Kidney (tissue), 14 donors: Measurements from ENCODE around the gene IL17A. TPM values are rescaled to one million over a fixed set of nuclear protein-coding genes. Genes with fewer than 3 reads are reported as not detected.

Experiments
- DNase-seq, 5 donors: peaks; one replicate each; pipeline ENCODE4 v3.0.0-alpha.2; 2013 to 2020
- FAIRE-seq: peaks from 2 replicates; lab custom pipeline; 2012; peaks lifted over from hg19 to GRCh38; lab: Jason Lieb, UNC
- H3K27ac ChIP-seq, 2 donors: one replicate each; pipeline ENCODE4 v1.7.0; 2013; ENCODE audit warnings: low read depth in 2 of 2, low read length in 2 of 2, inconsistent platforms in 1 of 2
- H3K27me3 ChIP-seq: one replicate; pipeline ENCODE4 v1.7.1; 2013; ENCODE audit warnings: low read length, inconsistent platforms; ENCODE audit not compliant: control insufficient read depth, insufficient read depth
- H3K36me3 ChIP-seq, 3 donors: one replicate each; pipeline versions ENCODE4 v1.7.0 to v1.7.1; 2013; ENCODE audit warnings: low read length in 3 of 3, control low read depth in 1 of 3, inconsistent platforms in 1 of 3; ENCODE audit not compliant: insufficient read depth in 3 of 3, control insufficient read depth in 2 of 3
- H3K4me1 ChIP-seq, 3 donors: one replicate each; pipeline versions ENCODE4 v1.7.0 to v1.7.1; 2013; ENCODE audit warnings: low read length in 3 of 3, inconsistent platforms in 1 of 3, low read depth in 1 of 3; ENCODE audit not compliant: control insufficient read depth in 2 of 3, insufficient read depth in 2 of 3
- H3K4me3 ChIP-seq, 3 donors: one replicate each; pipeline versions ENCODE4 v1.7.0 to v1.8.1; 2013; ENCODE audit warnings: low read length in 3 of 3, control low read depth in 1 of 3, inconsistent platforms in 1 of 3
- H3K9ac ChIP-seq, 3 donors: one replicate each; pipeline versions ENCODE4 v1.7.0 to v1.7.1; 2013; ENCODE audit warnings: low read length in 3 of 3, control low read depth in 1 of 3, inconsistent platforms in 1 of 3
- H3K9me3 ChIP-seq, 3 donors: one replicate each; pipeline versions ENCODE4 v1.7.0 to v1.7.1; 2013; ENCODE audit warnings: low read length in 3 of 3, control low read depth in 1 of 3, inconsistent platforms in 1 of 3; ENCODE audit not compliant: control insufficient read depth in 2 of 3, insufficient read depth in 1 of 3
- CTCF ChIP-seq: IDR thresholded peaks from 3 replicates; pipeline ENCODE4 v1.5.1; 2012; ENCODE audit warnings: mild to moderate bottlenecking, moderate library complexity, borderline replicate concordance; ENCODE audit not compliant: insufficient read depth; ENCODE audit errors: extremely low read depth
- intact Hi-C: fragments of 100-400 bp; cut with DNase I; formaldehyde crosslinking; loops from one replicate; pipeline ENCODE4 v1.11.1; 2022
- polyA plus RNA-seq: library from polyadenylated mRNA; stranded (reverse); fragments of 350-450 nt; fragmentation: Illumina TruSeq; extraction: RNeasy Lipid Tissue Mini Kit (QIAGEN cat#74804); gene quantifications from one replicate; pipeline ENCODE4 v1.2.3, GENCODE V29; 2014; ENCODE audit warnings: low read depth, low replicate concordance; ENCODE audit not compliant: insufficient read depth
- total RNA-seq: library from RNA; stranded (reverse); fragmentation: NEBNext Ultra II Directional; extraction: Animal tissue kit (Norgen Biotek cat#: 25700); gene quantifications from one replicate; pipeline ENCODE4 v1.2.1, GENCODE V29; 2021
- donor health status: control.
- donor health status: control.
- donor health status: control.
- donor health status: control.
- donor health status: control.
- donor health status: DM: yes; HTN: yes; CAD: no.
- donor health status: Normal renal cell carcinoma (clear cell type).

Gene IL17A
- total and polyA plus RNA-seq, 2 donors from 2014 or later: not detected

DNA sequence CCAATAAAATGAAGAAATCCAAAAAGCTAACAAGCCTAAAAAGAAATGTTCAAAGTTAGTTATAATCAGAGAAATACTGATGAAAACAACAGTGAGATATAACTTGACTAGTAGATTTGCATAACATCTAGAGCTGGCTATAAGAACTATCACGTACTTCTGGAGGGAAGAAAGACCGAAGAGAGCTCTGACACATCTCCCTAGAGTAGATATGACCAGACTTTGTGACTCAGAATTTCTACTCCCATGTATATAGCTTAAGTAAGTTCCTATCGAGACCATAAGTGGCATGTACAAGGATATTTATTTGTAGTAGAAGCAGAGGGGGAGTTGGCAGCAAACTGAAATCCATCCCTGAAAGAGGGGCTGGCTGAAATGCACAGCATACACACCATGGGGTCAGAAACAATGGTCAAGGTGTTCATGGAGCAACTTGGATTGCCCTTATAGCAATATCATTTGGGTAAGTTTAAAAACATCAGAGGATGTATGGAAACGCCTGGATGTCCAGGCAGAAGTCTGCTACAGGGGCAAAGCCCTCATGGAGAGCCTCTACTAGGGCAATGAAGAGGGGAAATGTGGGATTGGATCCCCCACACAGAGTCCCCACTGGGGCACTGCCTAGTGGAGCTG lies 25.6 kb upstream of the IL17A start:
- no peak overlapping the region for H3K4me3 ChIP-seq
- H3K27me3 ChIP-seq: no peaks in the 10 kb centered on the region
- peaks cover 0 to 4% (median 0%) of the 10 kb centered on the region in 3 donors for H3K9me3 ChIP-seq
- no peak for FAIRE-seq
- DNase-seq: no peak
- TF ChIP-seq CTCF: no peak
- H3K36me3 ChIP-seq: no peaks in the 10 kb centered on the region
- no peak overlapping the region for H3K9ac ChIP-seq
- no peak overlapping the region for H3K27ac ChIP-seq
- H3K4me1 ChIP-seq: peaks cover 0 to 7% (median 0%) of the 10 kb centered on the region in 3 donors
- intact Hi-C loops: no loop called here

GRCh38 chr6:52161689-52162438 lies 24.3 kb upstream of the IL17A start:
- Histone ChIP-seq H3K36me3 (no peaks in the 10 kb centered on the region), H3K9me3 (peaks cover 0 to 4% (median 0%) of the 10 kb centered on the region in 3 donors), H3K27me3 (no peaks in the 10 kb centered on the region), H3K9ac (no peak overlapping the region), H3K27ac (no peak overlapping the region), H3K4me1 (no peaks in the 10 kb centered on the region), H3K4me3 (no peak overlapping the region)
- TF ChIP-seq CTCF: no peak
- no peak for FAIRE-seq
- intact Hi-C loops: no loop called here
- no peak for DNase-seq

DNA sequence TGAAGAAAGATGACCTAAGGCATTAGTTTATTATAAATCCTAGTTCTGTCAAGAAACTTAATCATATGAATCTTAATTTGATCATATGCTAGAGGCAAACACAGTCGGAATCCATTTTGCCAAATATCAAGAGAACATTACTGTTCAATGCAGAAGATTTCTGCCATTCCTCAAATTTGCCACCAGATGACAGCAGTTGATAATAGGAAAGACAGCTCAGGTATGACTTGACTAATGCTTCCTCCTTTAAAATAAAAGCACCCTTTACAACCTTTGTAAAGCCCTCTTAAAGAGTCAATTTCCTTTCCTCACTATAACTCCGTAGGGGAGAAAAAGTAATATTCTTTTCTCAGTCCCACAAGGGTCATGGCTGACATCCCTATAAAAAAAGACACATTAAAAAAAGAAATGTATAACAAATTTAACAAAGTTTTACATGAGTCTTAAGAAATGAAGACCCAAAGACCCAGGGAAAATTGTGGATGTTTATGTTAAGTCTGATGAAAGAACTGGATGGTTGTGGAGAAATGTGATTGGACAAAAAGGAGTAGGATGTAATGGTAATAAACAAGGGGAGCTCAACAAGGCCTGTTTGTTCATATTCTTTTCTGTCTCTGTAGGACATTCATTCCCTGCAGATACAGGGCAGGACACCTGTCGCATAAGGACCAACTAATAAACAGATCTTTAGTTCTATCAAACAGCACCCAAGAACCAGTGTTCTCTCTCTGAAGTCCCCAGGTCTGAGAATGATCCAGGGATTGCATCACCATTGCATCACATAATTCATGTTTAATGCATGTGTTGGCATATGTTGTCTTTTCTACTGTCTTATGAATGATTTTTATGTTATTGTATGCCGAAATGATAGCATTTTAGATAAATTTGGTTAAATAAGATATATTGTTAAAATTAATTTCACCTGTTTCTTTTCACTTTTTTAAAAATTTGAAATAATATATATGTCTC lies 23.0 kb upstream of the IL17A start:
- H3K9me3 ChIP-seq: peaks cover 0 to 4% (median 0%) of the 10 kb centered on the region in 3 donors
- H3K27ac ChIP-seq: no peak overlapping the region
- peak; percentile 77 for FAIRE-seq
- peak; percentile 87 for TF ChIP-seq CTCF
- peak in 1 of 5 donors; percentile 29 for DNase-seq
- H3K27me3 ChIP-seq: no peaks in the 10 kb centered on the region
- no peaks in the 10 kb centered on the region for H3K36me3 ChIP-seq
- H3K4me3 ChIP-seq: no peak overlapping the region
- intact Hi-C loops: no loop called here
- no peak overlapping the region for H3K9ac ChIP-seq
- no peaks in the 10 kb centered on the region for H3K4me1 ChIP-seq
